Right renal pelvis (tissue), 4 donors: Measurements from ENCODE around the gene COX8A. TPM values are rescaled to one million over a fixed set of nuclear protein-coding genes. Genes with fewer than 3 reads are reported as not detected.

Experiments
- DNase-seq, 4 donors: peaks; one replicate each; pipeline ENCODE4 v3.0.0-alpha.2; 2013; ENCODE audit warnings: low read depth in 4 of 4, low spot score in 3 of 4, missing footprints in 1 of 4
- polyA plus RNA-seq, 4 donors: library from polyadenylated mRNA; unstranded; fragments of 120-200 nt; gene quantifications; one replicate each; pipeline ENCODE4 v1.2.1, GENCODE V29; 2013; ENCODE audit not compliant: insufficient read length in 4 of 4

The COX8A gene
- polyA plus RNA-seq, 4 donors: 224 to 368 (median 262) TPM

GRCh38 chr11:64019106-64020037, 45.0 kb downstream of the COX8A start:
- DNase-seq: no peak

- no peak for DNase-seq
Measured at GRCh38 chr11:64020976-64021756, 46.7 kb downstream of the COX8A start.

- no peak for DNase-seq
Measured at GRCh38 chr11:64021757-64022093, 47.3 kb downstream of the COX8A start.

GRCh38 chr11:64022125-64022784, 47.8 kb downstream of the COX8A start:
- DNase-seq: no peak

DNA sequence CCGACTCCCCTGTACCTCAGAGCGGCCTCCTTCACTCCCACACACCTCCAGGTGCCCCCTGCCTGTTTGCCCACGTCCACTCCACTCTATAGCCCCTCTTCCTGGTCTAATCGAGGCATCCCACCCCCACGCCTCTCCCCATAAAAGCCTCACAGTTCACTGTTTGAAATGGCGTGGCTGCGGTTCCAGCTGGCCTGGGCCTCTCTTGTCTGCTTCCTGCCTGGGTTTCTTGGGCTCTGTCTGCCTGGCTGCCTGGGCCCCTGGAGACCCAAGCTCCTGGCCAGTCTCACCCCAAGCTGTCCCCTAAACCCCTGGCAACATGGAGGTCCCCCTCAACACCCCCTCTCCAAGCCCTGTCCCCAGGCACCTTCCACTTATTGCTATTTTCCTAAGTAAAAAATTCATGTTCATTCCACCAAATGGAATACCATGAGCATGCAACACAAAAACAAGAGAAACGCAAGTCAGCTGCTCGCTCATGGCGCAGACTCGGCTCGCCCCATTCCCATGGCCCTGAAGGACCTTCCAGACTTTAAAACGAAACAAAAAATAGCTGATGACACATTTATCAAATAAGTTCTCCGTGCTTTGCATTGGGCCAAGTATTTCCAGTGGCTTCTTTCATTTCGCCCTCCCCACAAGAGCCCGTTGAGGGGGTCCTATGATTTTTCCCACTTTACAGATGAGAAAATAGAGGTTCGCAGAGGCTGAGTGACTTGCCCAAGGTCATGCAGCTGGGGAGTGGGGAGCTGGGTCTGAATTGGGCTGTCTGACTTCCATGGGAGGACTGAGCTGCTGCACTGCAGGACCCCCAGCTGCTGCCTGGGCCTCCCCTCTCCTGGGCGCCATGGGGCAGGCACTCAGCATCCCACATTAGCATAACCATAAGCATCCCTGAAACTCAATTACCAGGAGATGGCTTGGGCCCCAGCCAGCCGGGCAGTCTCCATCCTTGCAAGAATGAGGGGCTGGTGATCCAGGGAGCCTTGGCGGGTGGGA, 49.6 kb downstream of the COX8A start:
- no peak for DNase-seq

DNA sequence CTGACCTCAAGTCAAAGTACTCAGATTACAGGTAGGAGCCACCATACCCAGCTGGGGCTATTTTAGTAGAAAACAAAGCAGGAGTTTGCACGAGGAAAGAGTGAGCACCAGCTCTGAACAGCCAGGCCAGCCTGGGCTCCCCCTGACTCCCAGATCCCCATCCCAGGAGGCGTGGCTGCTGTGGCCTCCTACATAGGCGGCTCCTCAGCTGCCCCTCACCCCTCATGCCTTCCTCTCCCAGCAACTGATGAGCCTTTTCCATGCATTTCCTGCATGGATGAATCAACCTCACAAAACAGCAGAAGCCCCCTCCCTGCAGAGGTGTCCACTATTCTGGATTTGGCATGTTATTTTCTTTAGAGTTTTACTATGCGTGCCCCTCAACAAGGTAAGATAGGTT, 50.8 kb downstream of the COX8A start:
- DNase-seq: no peak

Other genes with a start within 250 kb of the COX8A start
- 10 to 100 TPM; 48.6 to 51.1 (median 49.1) TPM for gene ZFTA, start 205.8 kb upstream of the COX8A start, polyA plus RNA-seq
- gene SPINDOC, start 161.2 kb upstream of the COX8A start, polyA plus RNA-seq: 10 to 100 TPM; 28.4 to 37.0 (median 29.2) TPM
- gene MARK2, start 135.5 kb upstream of the COX8A start, polyA plus RNA-seq: 10 to 100 TPM; 31.5 to 39.5 (median 36.9) TPM
- gene RCOR2, start 57.5 kb upstream of the COX8A start, polyA plus RNA-seq: 10 to 100 TPM; 10.5 to 14.5 (median 13.1) TPM
- 10 to 100 TPM; 30.3 to 36.5 (median 32.0) TPM for gene NAA40, start 35.6 kb upstream of the COX8A start, polyA plus RNA-seq
- 100 to 1,000 TPM; 102 to 109 (median 106) TPM for gene OTUB1, start 11.8 kb downstream of the COX8A start, polyA plus RNA-seq
- gene FLRT1, start 61.3 kb downstream of the COX8A start, polyA plus RNA-seq: 1 to 10 TPM; 2.6 to 4.1 (median 3.1) TPM
- gene MACROD1, start 191.5 kb downstream of the COX8A start, polyA plus RNA-seq: 10 to 100 TPM; 13.6 to 18.9 (median 14.1) TPM
- gene STIP1, start 211.6 kb downstream of the COX8A start, polyA plus RNA-seq: 100 to 1,000 TPM; 188 to 239 (median 197) TPM
- gene FERMT3, start 232.1 kb downstream of the COX8A start, polyA plus RNA-seq: 1 to 10 TPM; 5.0 to 9.2 (median 5.8) TPM